Measurements from ENCODE around the gene ADGRD2. TPM values are rescaled to one million over a fixed set of nuclear protein-coding genes. Genes with fewer than 3 reads are reported as not detected.

Gene ADGRD2
- total RNA-seq, 1 experiment from 2014 or later = not detected

DNA sequence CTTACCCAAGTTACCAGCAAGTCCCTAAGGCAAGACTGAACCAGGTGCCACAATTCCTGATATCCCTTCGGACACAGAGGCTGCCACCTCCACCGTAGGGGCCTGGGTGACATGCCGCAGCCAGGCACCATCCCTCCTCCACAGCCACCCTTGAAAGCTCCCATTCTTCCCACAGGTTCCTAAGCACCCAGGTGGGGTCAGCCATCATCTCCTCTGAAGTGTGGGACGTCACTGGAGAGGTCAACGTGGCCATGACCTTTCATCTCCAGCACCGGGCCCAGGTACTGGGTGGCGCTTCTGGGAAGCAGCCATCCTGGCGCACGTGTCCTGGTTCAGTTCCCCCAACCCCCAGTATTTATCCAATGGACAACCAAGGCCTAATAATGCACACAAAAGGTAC is 8.2 kb downstream of the ADGRD2 start:
- Histone ChIP-seq H3K4me3 (ENCODE audit: low read depth in 2 of 2, low read length in 2 of 2) (no peak overlapping the region), H3K9me3 (ENCODE audit: control insufficient read depth, insufficient read depth, low read depth, low read length) (no peaks in the 10 kb centered on the region), H3K27ac (ENCODE audit: low read length) (no peak overlapping the region), H3K4me1 (ENCODE audit: control insufficient read depth, insufficient read depth, low read length) (no peaks in the 10 kb centered on the region), H3K36me3 (ENCODE audit: control insufficient read depth, insufficient read depth, low read length) (no peaks in the 10 kb centered on the region), H3K27me3 (ENCODE audit: control insufficient read depth, insufficient read depth, low read length) (no peaks in the 10 kb centered on the region)
- TF ChIP-seq SIN3A (IDR thresholded peaks at IDR 0.05; ENCODE audit: borderline replicate concordance, insufficient read depth, low read depth, low read length) = no peak
- TF ChIP-seq POLR2AphosphoS5 (IDR thresholded peaks at IDR 0.05; ENCODE audit: low read depth, low read length) = no peak
- TF ChIP-seq, protein P1, sequence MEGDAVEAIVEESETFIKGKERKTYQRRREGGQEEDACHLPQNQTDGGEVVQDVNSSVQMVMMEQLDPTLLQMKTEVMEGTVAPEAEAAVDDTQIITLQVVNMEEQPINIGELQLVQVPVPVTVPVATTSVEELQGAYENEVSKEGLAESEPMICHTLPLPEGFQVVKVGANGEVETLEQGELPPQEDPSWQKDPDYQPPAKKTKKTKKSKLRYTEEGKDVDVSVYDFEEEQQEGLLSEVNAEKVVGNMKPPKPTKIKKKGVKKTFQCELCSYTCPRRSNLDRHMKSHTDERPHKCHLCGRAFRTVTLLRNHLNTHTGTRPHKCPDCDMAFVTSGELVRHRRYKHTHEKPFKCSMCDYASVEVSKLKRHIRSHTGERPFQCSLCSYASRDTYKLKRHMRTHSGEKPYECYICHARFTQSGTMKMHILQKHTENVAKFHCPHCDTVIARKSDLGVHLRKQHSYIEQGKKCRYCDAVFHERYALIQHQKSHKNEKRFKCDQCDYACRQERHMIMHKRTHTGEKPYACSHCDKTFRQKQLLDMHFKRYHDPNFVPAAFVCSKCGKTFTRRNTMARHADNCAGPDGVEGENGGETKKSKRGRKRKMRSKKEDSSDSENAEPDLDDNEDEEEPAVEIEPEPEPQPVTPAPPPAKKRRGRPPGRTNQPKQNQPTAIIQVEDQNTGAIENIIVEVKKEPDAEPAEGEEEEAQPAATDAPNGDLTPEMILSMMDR (IDR thresholded peaks at IDR 0.05) = no peak
- no peak for TF ChIP-seq TCF7L2 (IDR thresholded peaks at IDR 0.05; ENCODE audit: low read depth, low read length)
- TF ChIP-seq, protein P2, sequence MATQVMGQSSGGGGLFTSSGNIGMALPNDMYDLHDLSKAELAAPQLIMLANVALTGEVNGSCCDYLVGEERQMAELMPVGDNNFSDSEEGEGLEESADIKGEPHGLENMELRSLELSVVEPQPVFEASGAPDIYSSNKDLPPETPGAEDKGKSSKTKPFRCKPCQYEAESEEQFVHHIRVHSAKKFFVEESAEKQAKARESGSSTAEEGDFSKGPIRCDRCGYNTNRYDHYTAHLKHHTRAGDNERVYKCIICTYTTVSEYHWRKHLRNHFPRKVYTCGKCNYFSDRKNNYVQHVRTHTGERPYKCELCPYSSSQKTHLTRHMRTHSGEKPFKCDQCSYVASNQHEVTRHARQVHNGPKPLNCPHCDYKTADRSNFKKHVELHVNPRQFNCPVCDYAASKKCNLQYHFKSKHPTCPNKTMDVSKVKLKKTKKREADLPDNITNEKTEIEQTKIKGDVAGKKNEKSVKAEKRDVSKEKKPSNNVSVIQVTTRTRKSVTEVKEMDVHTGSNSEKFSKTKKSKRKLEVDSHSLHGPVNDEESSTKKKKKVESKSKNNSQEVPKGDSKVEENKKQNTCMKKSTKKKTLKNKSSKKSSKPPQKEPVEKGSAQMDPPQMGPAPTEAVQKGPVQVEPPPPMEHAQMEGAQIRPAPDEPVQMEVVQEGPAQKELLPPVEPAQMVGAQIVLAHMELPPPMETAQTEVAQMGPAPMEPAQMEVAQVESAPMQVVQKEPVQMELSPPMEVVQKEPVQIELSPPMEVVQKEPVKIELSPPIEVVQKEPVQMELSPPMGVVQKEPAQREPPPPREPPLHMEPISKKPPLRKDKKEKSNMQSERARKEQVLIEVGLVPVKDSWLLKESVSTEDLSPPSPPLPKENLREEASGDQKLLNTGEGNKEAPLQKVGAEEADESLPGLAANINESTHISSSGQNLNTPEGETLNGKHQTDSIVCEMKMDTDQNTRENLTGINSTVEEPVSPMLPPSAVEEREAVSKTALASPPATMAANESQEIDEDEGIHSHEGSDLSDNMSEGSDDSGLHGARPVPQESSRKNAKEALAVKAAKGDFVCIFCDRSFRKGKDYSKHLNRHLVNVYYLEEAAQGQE (IDR thresholded peaks at IDR 0.05; ENCODE audit: insufficient read depth in 1 of 2, low read depth in 2 of 2, low read length in 1 of 2) = no peak
- intact Hi-C loops (cut with micrococcal nuclease; ENCODE audit: unreplicated experiment) (no loop called here), in situ Hi-C loops (cut with HindIII; ENCODE audit: low pct_unique_long_range_greater_than_20kb, low sequenced_read_pairs) (no loop called here)
- ATAC-seq (no peak), DNase-seq (ENCODE audit: low read depth, low spot score) (no peak)
- no TSS peak for BruUV-seq (replicated peaks)
- CTCF ChIA-PET = no interaction called here
- POLR2A ChIA-PET = no interaction called here

DNA sequence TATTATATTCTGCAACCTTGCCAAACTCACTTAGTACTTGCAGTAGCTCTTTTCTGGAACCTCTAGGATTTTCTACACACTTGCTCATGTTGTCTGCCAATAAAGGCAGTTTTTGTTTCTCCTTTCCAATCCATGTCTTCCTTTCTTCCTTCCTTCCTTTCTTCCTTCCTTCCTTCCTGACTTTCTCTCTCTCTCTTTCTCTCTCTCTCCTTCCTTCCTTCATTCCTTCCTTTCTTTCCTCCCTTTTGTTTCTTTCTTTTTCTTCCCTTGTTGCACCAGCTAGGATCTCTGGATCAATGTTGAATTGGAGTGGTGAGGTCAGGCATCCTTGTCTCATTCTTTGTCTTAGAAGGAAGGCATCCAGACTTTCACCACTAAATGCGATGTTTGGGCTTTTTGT is 12.5 kb downstream of the ADGRD2 start:
- POLR2A ChIA-PET = interaction anchor here (0.5 kb wide), 1 partner anchor 21 kb away, joined by 13 read pairs; no protein-coding TSS in a partner anchor
- no TSS peak for BruUV-seq (replicated peaks)

More for the DNA sequence above, 12.5 kb downstream of the ADGRD2 start:
- Histone ChIP-seq H3K27ac (ENCODE audit: low read length) (no peak overlapping the region), H3K27me3 (ENCODE audit: control insufficient read depth, insufficient read depth, low read length) (no peaks in the 10 kb centered on the region), H3K4me1 (ENCODE audit: control insufficient read depth, insufficient read depth, low read length) (no peaks in the 10 kb centered on the region), H3K36me3 (ENCODE audit: control insufficient read depth, insufficient read depth, low read length) (no peaks in the 10 kb centered on the region), H3K4me3 (ENCODE audit: low read depth in 2 of 2, low read length in 2 of 2) (no peak overlapping the region), H3K9me3 (ENCODE audit: control insufficient read depth, insufficient read depth, low read depth, low read length) (no peaks in the 10 kb centered on the region)
- TF ChIP-seq, protein P1 (IDR thresholded peaks at IDR 0.05) = no peak
- TF ChIP-seq TCF7L2 (IDR thresholded peaks at IDR 0.05; ENCODE audit: low read depth, low read length) (no peak), POLR2AphosphoS5 (IDR thresholded peaks at IDR 0.05; ENCODE audit: low read depth, low read length) (no peak), SIN3A (IDR thresholded peaks at IDR 0.05; ENCODE audit: borderline replicate concordance, insufficient read depth, low read depth, low read length) (no peak)
- TF ChIP-seq, protein P2 (IDR thresholded peaks at IDR 0.05; ENCODE audit: insufficient read depth in 1 of 2, low read depth in 2 of 2, low read length in 1 of 2) = no peak
- ATAC-seq = no peak
- CTCF ChIA-PET = no interaction called here
- no peak for DNase-seq (ENCODE audit: low read depth, low spot score)
- in situ Hi-C loops (cut with HindIII; ENCODE audit: low pct_unique_long_range_greater_than_20kb, low sequenced_read_pairs) (no loop called here), intact Hi-C loops (cut with micrococcal nuclease; ENCODE audit: unreplicated experiment) (no loop called here)

All from Panc1 (cell line).